OCI-LY7 (cell line): ENCODE results near the gene HYOU1. TPM values are rescaled to one million over a fixed set of nuclear protein-coding genes. Genes with fewer than 3 reads are reported as not detected.

Experiments
- BruUV-seq: library from RNA; stranded (reverse); fragments of 400-500 nt; replicated peaks from 2 replicates; lab custom pipeline; 2021; lab: Mats Ljungman, UMichigan
- CTCF ChIA-PET: fragments of 300-600 bp; sonication (Branson Sonifier 250); formaldehyde crosslinking; loops from one replicate; lab custom pipeline; 2022; ENCODE audit warnings: antibody characterized with exemption; ENCODE audit not compliant: unreplicated experiment; lab: Charles Lee
- POLR2A ChIA-PET: fragments of 300-600 bp; sonication (Branson Sonifier 250); formaldehyde crosslinking; loops from one replicate; lab custom pipeline; 2022; ENCODE audit warnings: antibody characterized with exemption; lab: Charles Lee
- DNase-seq: peaks from one replicate; pipeline ENCODE4 v3.0.0-alpha.2; 2015; ENCODE audit warnings: low spot score
- H2AFZ ChIP-seq: fragments of 200-600 bp; sonication (generic), shearing (Covaris generic); 2 replicates; pipeline ENCODE4 v1.6.1; 2014; ENCODE audit warnings: mild to moderate bottlenecking, antibody characterized with exemption, low read length, moderate library complexity
- H3K27ac ChIP-seq: fragments of 200-600 bp; sonication (generic); 2 replicates; pipeline ENCODE4 v1.5.1; 2014; ENCODE audit warnings: mixed run types, low read depth, mild to moderate bottlenecking, moderate library complexity, low read length, inconsistent platforms; ENCODE audit not compliant: poor library complexity, severe bottlenecking
- H3K36me3 ChIP-seq: fragments of 200-600 bp; sonication (generic); 2 replicates; pipeline ENCODE4 v1.6.1; 2014; ENCODE audit warnings: mild to moderate bottlenecking, antibody characterized with exemption, low read length, moderate library complexity, mixed read lengths; ENCODE audit not compliant: insufficient read depth
- H3K4me1 ChIP-seq: fragments of 200-600 bp; sonication (generic); 2 replicates; pipeline ENCODE4 v1.5.1; 2014; ENCODE audit warnings: mild to moderate bottlenecking, low read length; ENCODE audit not compliant: insufficient read depth, poor library complexity, severe bottlenecking
- H3K4me2 ChIP-seq: fragments of 200-600 bp; sonication (generic); 2 replicates; pipeline ENCODE4 v1.6.1; 2014; ENCODE audit warnings: mild to moderate bottlenecking, low read length
- H3K4me3 ChIP-seq: fragments of 200-600 bp; sonication (generic); 2 replicates; pipeline ENCODE4 v1.5.1; 2014; ENCODE audit warnings: mild to moderate bottlenecking, low read depth, low read length; ENCODE audit not compliant: poor library complexity, severe bottlenecking
- H3K79me2 ChIP-seq: fragments of 200-600 bp; sonication (generic); 2 replicates; pipeline ENCODE4 v1.6.1; 2016; ENCODE audit warnings: low read depth, mild to moderate bottlenecking, low read length, moderate library complexity, mixed read lengths; ENCODE audit not compliant: insufficient read depth
- H3K9me2 ChIP-seq: fragments of 200-600 bp; sonication (generic); 2 replicates; pipeline ENCODE4 v1.6.1; 2016; ENCODE audit warnings: mild to moderate bottlenecking, low read length, mixed read lengths; ENCODE audit not compliant: insufficient read depth
- H3K9me3 ChIP-seq: fragments of 200-600 bp; sonication (generic); 2 replicates; pipeline ENCODE4 v1.6.1; 2014; ENCODE audit warnings: mild to moderate bottlenecking, mixed run types, low read length, mixed read lengths
- H4K20me1 ChIP-seq: fragments of 200-600 bp; sonication (generic); 2 replicates; pipeline ENCODE4 v1.6.1; 2014; ENCODE audit warnings: mild to moderate bottlenecking, antibody characterized with exemption, low read length, moderate library complexity, mixed read lengths; ENCODE audit not compliant: insufficient read depth
- EZH2phosphoT487 ChIP-seq: fragments of 200-600 bp; sonication (generic); IDR thresholded peaks from 2 replicates; pipeline ENCODE4 v1.6.1; 2018; ENCODE audit warnings: low read depth, borderline replicate concordance, mild to moderate bottlenecking, mixed run types, antibody characterized with exemption, low read length, moderate library complexity, mixed read lengths
- intact Hi-C: fragments of 100-400 bp; cut with micrococcal nuclease; formaldehyde crosslinking; loops from one replicate; pipeline ENCODE4 v1.10.0; 2022; ENCODE audit not compliant: unreplicated experiment
- total RNA-seq, 2 experiments: library from RNA; depleted of rRNA in 1 of 2; stranded (reverse); fragments of >200 nt in 1 of 2; shearing (Covaris generic) in 1 of 2; gene quantifications; 2 replicates each; pipeline ENCODE4 v1.2.3, GENCODE V29; 2014 to 2022
- TF ChIP-seq, protein P1 (sequence below): fragments of 200-600 bp; sonication (generic); conservative IDR thresholded peaks from 2 replicates; pipeline ENCODE4 v1.5.1; 2014; ENCODE audit warnings: mild to moderate bottlenecking, antibody characterized with exemption, low read length, moderate library complexity, mixed read lengths

HYOU1 gene
- total RNA-seq, 2 experiments from 2014 or later: 86.6 to 117 TPM

DNA sequence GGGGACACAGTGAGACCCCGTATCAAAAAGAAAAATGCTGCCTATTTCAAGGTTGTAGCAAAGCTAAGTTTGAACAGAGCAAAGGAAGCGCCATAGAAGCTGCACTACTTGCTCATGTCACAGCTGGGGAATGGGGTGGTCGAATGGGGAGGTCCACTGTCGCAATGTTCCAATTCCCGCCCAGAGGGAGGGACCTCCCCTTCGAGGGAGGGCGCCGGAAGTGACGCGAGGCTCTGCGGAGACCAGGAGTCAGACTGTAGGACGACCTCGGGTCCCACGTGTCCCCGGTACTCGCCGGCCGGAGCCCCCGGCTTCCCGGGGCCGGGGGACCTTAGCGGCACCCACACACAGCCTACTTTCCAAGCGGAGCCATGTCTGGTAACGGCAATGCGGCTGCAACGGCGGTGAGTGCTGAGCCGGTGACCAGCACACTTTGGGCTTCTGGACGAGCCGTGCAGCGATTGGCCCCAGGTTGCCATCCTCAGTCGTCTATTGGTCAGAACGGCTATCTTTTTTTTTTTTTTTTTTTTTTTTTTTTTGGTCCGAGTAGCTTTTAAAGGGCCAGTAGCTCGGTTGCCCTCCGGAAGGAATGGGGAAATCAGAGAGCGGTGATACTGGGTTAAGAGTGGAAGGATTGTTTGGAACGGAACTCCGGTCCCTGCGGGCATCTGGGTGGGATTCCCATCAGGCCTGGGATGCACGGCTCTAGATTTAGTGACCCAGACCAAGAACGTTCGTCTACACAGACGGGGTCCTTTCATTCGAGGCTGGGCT is 27.8 kb upstream of the HYOU1 start, which contains the start of gene HMBS:
HMBS (plus strand) TSS at position 219 of the 774 bp plus-strand sequence; CDS start at position 372, 153 bp downstream.
- BruUV-seq: no TSS peak
- no peak for TF ChIP-seq EZH2phosphoT487
- TF ChIP-seq, protein P1, sequence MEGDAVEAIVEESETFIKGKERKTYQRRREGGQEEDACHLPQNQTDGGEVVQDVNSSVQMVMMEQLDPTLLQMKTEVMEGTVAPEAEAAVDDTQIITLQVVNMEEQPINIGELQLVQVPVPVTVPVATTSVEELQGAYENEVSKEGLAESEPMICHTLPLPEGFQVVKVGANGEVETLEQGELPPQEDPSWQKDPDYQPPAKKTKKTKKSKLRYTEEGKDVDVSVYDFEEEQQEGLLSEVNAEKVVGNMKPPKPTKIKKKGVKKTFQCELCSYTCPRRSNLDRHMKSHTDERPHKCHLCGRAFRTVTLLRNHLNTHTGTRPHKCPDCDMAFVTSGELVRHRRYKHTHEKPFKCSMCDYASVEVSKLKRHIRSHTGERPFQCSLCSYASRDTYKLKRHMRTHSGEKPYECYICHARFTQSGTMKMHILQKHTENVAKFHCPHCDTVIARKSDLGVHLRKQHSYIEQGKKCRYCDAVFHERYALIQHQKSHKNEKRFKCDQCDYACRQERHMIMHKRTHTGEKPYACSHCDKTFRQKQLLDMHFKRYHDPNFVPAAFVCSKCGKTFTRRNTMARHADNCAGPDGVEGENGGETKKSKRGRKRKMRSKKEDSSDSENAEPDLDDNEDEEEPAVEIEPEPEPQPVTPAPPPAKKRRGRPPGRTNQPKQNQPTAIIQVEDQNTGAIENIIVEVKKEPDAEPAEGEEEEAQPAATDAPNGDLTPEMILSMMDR: no peak
- peaks cover 12% of the 10 kb centered on the region; the same call in 1 of the 2 replicates for H3K79me2 ChIP-seq
- POLR2A ChIA-PET: interaction anchor here (0.5 to 4.5 kb wide), 20 partner anchors 11 to 326 kb away, joined by 3 to 39 read pairs (median 4); partner anchors contain the start of genes C2CD2L, DPAGT1 and VPS11
- intact Hi-C loops: loop anchor here (1.0 kb wide), 1 partner anchor 18 kb away; the partner anchor contains the start of gene VPS11
- H4K20me1 ChIP-seq: no peaks in the 10 kb centered on the region
- H3K4me2 ChIP-seq: peak within 1 kb of the TSS; percentile 82
- DNase-seq: peak; percentile 95
- H3K4me3 ChIP-seq: peak within 1 kb of the TSS; percentile 77
- peaks cover 29% of the 10 kb centered on the region for H3K4me1 ChIP-seq
- H3K9me3 ChIP-seq: no peaks in the 10 kb centered on the region
- CTCF ChIA-PET: interaction anchor here (0.6 kb wide), 2 partner anchors 9 to 300 kb away, joined by 3 read pairs; no protein-coding TSS in a partner anchor
- H3K27ac ChIP-seq: peak within 1 kb of the TSS; percentile 66
- H3K36me3 ChIP-seq: peaks cover 27% of the 10 kb centered on the region
- no peaks in the 10 kb centered on the region for H3K9me2 ChIP-seq
- peak within 1 kb of the TSS; percentile 78 for H2AFZ ChIP-seq

DNA sequence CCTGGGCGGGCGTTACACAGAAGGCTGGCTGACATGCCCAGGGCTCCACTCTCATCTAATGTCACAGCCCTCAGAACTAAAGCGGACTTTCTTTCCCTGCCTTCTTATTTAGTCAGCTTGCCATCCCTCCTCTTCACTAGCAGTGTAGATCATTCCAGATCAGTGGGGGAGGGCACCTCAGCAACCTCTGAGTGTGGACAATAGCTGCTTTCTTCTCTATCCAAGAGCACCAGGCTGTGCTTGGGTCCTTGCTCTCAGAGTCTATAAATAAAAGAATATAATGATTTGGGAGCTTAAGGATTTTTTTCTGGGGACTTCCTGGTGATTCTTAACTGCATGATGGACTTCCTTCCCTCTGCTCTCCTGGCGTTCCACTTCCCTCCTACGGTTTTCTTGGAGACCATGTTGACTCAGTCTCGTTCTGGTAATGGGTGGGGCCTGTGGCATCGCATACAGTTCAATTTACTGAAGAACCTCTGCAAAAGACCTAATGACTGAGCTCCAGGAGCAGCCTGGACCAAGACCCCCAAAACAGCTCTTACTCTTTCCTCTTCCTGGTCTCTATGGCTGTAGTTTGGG is 24.8 kb upstream of the HYOU1 start:
- Histone ChIP-seq H3K9me3 (no peaks in the 10 kb centered on the region), H3K4me3 (no peak overlapping the region), H3K27ac (no peak overlapping the region), H4K20me1 (no peaks in the 10 kb centered on the region), H3K9me2 (no peaks in the 10 kb centered on the region), H3K79me2 (peaks cover 12% of the 10 kb centered on the region; the same call in 1 of the 2 replicates), H3K4me1 (peaks cover 12% of the 10 kb centered on the region), H3K36me3 (peaks cover 58% of the 10 kb centered on the region), H2AFZ (no peak overlapping the region), H3K4me2 (no peak overlapping the region)
- POLR2A ChIA-PET: interaction anchor here (0.7 to 1.7 kb wide), 2 partner anchors 12 to 67 kb away, joined by 3 to 5 read pairs; no protein-coding TSS in a partner anchor
- intact Hi-C loops: no loop called here
- no peak for DNase-seq
- no peak for TF ChIP-seq EZH2phosphoT487
- TF ChIP-seq, protein P1: no peak
- BruUV-seq: no TSS peak
- CTCF ChIA-PET: no interaction called here
